ENCODE measurements around the gene ELL3. TPM values are rescaled to one million over a fixed set of nuclear protein-coding genes. Genes with fewer than 3 reads are reported as not detected.

ELL3 gene
- total and polyA plus RNA-seq, 2 of the 8 experiments (the other 6 are each of a cell fraction or from before 2014, with no cell fraction given) = 9.2 to 13.7 TPM

DNA sequence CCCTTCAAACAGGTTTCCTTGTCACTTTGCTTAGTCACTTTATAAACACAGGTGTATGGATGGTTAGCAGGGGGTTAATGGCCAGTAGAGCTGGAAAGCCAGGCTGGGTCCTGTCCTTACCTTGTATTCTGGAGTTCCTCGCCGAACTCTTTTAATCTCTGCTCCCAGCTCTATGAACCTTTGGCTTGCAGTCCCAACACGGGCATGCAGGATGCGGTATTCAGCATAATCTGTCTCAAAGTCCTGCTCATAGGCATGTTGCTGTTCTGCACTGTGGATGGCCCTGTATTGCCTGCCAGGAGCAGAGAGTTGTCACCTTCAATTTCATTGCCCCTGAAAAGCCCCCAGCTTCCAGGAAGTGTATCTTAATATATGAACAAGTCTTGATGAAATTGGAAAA is 2.7 kb downstream of the ELL3 start:
- no peak overlapping the region for H2BK120ac ChIP-seq (replicated peaks; ENCODE audit: low read depth, low read length)

More for the DNA sequence above, 2.7 kb downstream of the ELL3 start:
- no peak overlapping the region for H3K4me3 ChIP-seq (ENCODE audit: extremely low read depth in 1 of 4, insufficient read depth in 2 of 4, low read depth in 3 of 4, low read length in 4 of 4)
- H3K79me1 ChIP-seq (ENCODE audit: low read depth, low read length) = no peaks in the 10 kb centered on the region
- H3K4me2 ChIP-seq (ENCODE audit: insufficient read depth in 1 of 2, low read depth in 2 of 2, low read length in 2 of 2) = no peak overlapping the region
- H4K20me1 ChIP-seq (replicated peaks in 1 of 2; ENCODE audit: control insufficient read depth in 1 of 2, insufficient read depth in 2 of 2, low read length in 2 of 2) = peaks cover 0 to 3% of the 10 kb centered on the region in 2 experiments
- no peak for FAIRE-seq
- H3K14ac ChIP-seq (ENCODE audit: insufficient read length) = no peak overlapping the region
- TF ChIP-seq POLR2A (IDR thresholded peaks at IDR 0.05; ENCODE audit: control extremely low read depth in 1 of 2, low read depth in 2 of 2, low read length in 2 of 2) (peak in 1 of 2 experiments; percentile 34; a peak in 1 of 3 replicates), RAD21 (IDR thresholded peaks at IDR 0.05 in 1 of 2, conservative IDR thresholded peaks at IDR 0.05 in 1 of 2; ENCODE audit: low read depth in 2 of 2, low read length in 2 of 2) (no peak), RFX5 (IDR thresholded peaks at IDR 0.05; ENCODE audit: borderline replicate concordance, low read depth, low read length) (no peak)
- TF ChIP-seq, protein P1, sequence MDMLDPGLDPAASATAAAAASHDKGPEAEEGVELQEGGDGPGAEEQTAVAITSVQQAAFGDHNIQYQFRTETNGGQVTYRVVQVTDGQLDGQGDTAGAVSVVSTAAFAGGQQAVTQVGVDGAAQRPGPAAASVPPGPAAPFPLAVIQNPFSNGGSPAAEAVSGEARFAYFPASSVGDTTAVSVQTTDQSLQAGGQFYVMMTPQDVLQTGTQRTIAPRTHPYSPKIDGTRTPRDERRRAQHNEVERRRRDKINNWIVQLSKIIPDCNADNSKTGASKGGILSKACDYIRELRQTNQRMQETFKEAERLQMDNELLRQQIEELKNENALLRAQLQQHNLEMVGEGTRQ (IDR thresholded peaks at IDR 0.05; ENCODE audit: low read length) = no peak
- H3K79me2 ChIP-seq (ENCODE audit: control insufficient read depth in 1 of 2, insufficient read depth in 2 of 2, low read length in 2 of 2) = no peaks in the 10 kb centered on the region
- H4K5ac ChIP-seq (ENCODE audit: insufficient read length, low read depth, low read length) = no peak overlapping the region
- CTCF ChIA-PET (ENCODE audit: partially characterized antibody) = interaction anchor here (0.8 to 1.6 kb wide), 4 partner anchors 15 to 31 kb away, joined by 3 to 4 read pairs (median 4); no protein-coding TSS in a partner anchor
- H2AK5ac ChIP-seq (ENCODE audit: low read depth, low read length) = no peak overlapping the region
- no peak overlapping the region for H3K18ac ChIP-seq (ENCODE audit: extremely low read depth, low read length)
- no peak overlapping the region for H3K23ac ChIP-seq (ENCODE audit: insufficient read length)
- no peak overlapping the region for H4K8ac ChIP-seq (ENCODE audit: extremely low read depth, insufficient read depth, low read length)
- H4K91ac ChIP-seq (replicated peaks; ENCODE audit: insufficient read length, low read length) = no peak overlapping the region
- peaks cover 26 to 47% (median 39%) of the 10 kb centered on the region in 4 experiments for H3K36me3 ChIP-seq (ENCODE audit: control insufficient read depth in 2 of 4, insufficient read depth in 4 of 4, low read length in 3 of 4)
- no peak overlapping the region for H2AFZ ChIP-seq (ENCODE audit: low read length)
- no peak for DNase-seq (ENCODE audit: low read depth in 1 of 2, low spot score in 2 of 2)
- H2BK20ac ChIP-seq (ENCODE audit: low read length) = no peak overlapping the region
- H3K27me3 ChIP-seq (replicated peaks in 1 of 4; ENCODE audit: control insufficient read depth in 3 of 4, extremely low read depth in 1 of 4, insufficient read depth in 3 of 4, low read length in 3 of 4) = peaks cover 0 to 2% (median 0%) of the 10 kb centered on the region in 4 experiments; a peak in 2 of 7 replicates
- H3K4ac ChIP-seq (replicated peaks; ENCODE audit: insufficient read length, low read depth, low read length) = no peak overlapping the region
- WGBS, 2 experiments (ENCODE audit: extremely low coverage in 1 of 2, insufficient coverage in 1 of 2, insufficient read length in 1 of 2, insufficient replicate concordance in 2 of 2, low coverage in 1 of 2, low lambda C conversion rate in 2 of 2, missing lambda C conversion rate in 1 of 2) = 94% methylated on average over 4 of the region's 4 CpGs; no CpG with 5 or more reads in 1 of the 2 experiments
- POLR2A ChIA-PET (ENCODE audit: partially characterized antibody) = interaction anchor here (1.1 to 4.8 kb wide), 6 partner anchors 10 to 29 kb away, joined by 3 to 54 read pairs (median 5); partner anchors contain the start of genes HYPK and SERINC4
- no peak overlapping the region for H3K27ac ChIP-seq (ENCODE audit: low read depth, low read length)
- no peak overlapping the region for H3K9ac ChIP-seq (replicated peaks in 1 of 4; ENCODE audit: extremely low read depth in 1 of 4, low read depth in 3 of 4, low read length in 3 of 4)
- no peak overlapping the region for H2BK15ac ChIP-seq (ENCODE audit: low read length)
- H3K4me1 ChIP-seq (replicated peaks in 1 of 4; ENCODE audit: control insufficient read depth in 3 of 4, insufficient read depth in 4 of 4, low read length in 3 of 4) = peaks cover 0 to 12% (median 5%) of the 10 kb centered on the region in 4 experiments; a peak in 5 of 7 replicates
- H2BK12ac ChIP-seq (ENCODE audit: low read depth, low read length) = no peak overlapping the region
- no peak overlapping the region for H2BK5ac ChIP-seq (ENCODE audit: low read depth, low read length)
- H3K23me2 ChIP-seq (ENCODE audit: low read depth, low read length) = peaks cover 12% of the 10 kb centered on the region
- no peaks in the 10 kb centered on the region for H3K9me3 ChIP-seq (ENCODE audit: insufficient read depth in 2 of 2, low read depth in 1 of 2, low read length in 1 of 2)
- H3K56ac ChIP-seq (replicated peaks; ENCODE audit: insufficient read length, low read depth, low read length) = no peak overlapping the region
